Stimulated activated CD8-positive, alpha-beta memory T cell treated with anti-CD3 and anti-CD28 coated beads, Interleukin-12 subunit alpha, Interleukin-12 subunit beta, amount 100 ng/mL, for 24 hours (primary cell): Measurements from ENCODE around the gene GSTP1.
A peak's percentile ranks its signal among the peaks of the same experiment; 100 is the strongest.
"Not testable (repeated sequence)": the region's sequence is repeated elsewhere in the genome, so short reads cannot be mapped to it uniquely, and the experiment has no call there.

Source experiments
- DNase-seq: peaks from one replicate; pipeline ENCODE4 v3.0.0-alpha.2; 2020; ENCODE audit errors: extremely low read depth

GSTP1 gene

DNA sequence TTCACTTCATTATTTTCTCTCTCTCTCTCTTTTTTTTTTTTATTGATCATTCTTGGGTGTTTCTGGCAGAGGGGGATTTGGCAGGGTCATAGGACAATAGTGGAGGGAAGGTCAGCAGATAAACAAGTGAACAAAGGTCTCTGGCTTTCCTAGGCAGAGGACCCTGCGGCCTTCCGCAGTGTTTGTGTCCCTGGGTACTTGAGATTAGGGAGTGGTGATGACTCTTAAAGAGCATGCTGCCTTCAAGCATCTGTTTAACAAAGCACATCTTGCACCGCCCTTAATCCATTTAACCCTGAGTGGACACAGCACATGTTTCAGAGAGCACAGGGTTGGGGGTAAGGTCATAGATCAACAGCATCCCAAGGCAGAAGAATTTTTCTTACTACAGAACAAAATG is 13.8 kb downstream of the GSTP1 start:
- not testable (repeated sequence) for DNase-seq

DNA sequence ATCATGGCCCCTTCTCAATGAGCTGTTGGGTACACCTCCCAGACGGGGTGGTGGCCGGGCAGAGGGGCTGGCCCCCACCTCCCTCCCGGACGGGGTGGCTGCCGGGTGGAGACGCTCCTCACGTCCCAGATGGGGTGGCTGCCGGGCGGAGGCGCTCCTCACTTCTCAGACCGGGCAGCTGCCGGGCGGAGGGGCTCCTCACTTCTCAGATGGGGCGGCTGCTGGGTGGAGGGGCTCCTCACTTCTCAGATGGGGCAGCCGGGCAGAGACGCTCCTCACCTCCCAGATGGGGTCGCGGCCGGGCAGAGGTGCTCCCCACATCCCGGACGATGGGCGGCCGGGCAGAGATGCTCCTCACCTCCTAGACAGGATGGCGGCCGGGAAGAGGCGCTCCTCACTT is 14.4 kb downstream of the GSTP1 start:
- DNase-seq = not testable (repeated sequence)

DNA sequence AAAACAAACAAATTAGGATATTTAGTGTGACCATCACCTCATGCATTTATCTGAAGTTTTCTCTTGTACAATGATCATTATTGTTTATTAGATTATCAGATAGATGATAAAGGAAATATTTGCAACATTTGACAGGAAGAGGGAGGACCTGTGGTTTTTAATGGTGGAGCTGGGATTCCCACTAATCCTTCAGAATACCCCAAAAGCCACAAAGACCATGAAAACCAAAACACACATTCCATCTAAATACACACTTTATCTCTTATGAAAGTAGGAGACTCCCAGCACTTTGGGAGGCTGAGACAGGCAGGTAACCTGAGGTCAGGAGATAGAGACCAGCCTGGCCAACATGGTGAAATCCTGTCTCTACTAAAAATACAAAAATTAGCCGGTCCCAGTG is 15.5 kb downstream of the GSTP1 start:
- DNase-seq = no peak

DNA sequence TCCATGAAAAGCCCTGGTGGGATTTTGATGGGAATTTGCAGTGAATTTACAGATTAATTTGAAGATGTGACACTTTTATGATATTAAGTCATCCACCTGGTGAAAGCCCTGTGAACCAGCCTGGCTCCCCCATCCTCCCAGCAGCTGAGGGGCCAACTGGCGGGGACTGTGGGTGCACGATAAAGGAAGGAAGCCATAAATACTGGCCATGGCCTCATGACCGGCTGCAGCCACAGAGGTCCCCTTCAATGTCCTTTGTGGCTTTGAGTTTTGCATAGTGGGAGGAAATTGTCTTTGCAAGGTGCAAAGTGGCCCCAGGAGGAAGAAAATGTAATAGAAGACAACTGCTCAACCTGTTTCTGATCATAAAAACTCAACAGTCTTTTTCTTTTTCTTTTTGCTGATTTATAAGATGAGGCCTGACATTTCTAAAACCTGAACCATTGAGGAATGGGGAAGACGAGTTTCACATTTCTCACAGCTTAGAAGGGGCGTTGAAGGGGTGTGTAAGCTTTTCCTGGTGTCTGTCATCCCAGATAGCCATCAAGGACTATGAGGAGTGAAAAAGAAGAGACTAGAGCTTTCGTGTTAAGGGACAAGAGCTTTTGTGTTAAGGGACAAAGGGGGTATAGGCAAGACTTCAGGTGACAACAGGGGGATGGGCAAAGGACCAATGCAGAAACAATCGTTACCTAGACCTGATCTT is 16.9 kb downstream of the GSTP1 start:
- DNase-seq = no peak

DNA sequence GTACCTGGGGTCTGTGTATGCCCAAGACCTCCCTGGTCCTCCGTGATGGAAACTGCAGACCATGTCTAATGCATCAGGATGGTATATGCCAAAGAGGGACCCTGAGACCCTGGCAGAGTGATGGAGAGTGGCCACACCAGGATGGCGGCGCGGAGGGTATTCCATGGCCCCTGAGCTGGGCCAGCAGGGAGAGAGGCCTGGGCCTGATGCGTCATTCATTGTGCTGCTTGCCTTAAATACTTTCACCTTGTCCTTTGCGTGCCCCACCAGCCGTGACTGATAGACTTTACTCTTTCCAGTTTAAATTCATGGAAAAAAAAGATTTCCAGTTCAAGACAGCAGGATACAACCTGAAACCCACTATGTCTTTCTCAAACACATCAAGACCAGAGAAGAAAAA is 17.5 kb downstream of the GSTP1 start:
- DNase-seq = no peak

DNA sequence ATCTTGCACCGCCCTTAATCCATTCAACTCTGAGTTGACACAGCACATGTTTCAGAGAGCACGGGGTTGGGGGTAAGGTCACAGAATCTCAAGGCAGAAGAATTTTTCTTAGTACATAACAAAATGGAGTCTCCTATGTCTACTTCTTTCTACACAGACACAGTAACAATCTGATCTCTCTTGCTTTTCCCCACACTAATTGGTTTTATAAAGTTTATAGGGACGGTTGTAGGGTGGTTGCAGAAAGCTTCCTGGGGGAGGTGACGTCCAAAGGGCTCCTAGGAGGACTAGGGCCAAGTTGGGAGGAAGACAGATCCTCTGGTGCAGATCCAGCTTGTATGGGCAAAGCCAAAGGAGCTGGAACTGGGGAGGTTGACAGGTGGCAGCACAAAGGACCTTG is 20.5 kb downstream of the GSTP1 start:
- DNase-seq = not testable (repeated sequence)

DNA sequence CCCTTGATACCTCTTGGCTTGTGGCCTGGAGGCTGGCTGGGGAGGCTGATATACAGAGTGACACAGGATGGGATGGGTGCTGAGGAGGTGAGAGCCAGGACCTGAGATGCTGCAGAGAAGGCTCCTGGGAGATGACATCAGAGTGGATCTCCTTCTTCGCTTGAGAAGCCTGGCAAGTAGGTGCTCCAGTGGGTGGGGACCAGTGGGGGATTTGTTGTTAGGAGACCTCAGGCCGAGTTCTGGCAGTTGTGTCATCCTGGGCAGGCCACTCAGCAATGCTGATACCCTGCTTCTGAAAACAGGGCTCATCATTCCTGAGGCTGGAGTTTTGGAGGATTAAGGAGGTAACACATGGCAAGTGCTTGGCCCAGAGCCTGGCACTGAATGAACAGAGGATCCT is 21.2 kb downstream of the GSTP1 start:
- DNase-seq = no peak

DNA sequence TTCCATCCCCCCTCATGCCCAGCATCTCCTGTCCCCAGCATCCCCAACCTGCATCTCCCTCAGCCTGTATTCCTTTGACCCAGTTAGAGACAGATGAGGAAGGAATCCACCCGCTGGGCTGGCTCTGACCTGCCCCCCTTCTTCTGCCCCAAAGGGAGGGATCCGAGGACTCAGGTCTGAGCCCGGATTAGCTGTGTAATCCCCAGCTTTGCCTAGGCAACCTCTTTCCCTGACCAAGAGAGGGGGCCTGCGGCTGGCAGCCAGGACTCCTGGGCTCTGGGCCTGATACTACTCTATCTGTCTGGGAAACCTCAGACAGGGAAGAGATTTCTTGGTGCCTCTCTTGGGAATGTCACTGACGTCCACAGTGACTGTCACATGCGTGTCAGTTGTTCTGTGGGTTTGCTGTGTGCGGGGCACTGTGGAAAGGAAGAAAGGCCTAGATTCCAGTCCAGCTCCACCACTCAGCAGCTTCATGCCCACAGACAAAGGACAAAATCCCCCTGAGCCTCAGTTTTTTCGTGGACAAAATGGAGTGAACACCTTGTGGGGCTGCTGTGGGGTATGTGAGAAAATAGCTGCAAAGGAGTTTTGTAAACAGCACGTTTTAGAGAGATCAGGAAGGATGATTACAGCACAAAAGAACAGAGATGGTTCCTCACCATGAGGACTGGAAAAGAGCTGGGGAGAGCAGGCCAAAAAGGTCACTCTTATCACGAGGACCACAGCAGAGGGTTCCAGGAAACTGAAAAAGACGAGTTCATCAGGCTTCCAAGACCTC is 21.8 kb downstream of the GSTP1 start:
- DNase-seq = no peak

DNA sequence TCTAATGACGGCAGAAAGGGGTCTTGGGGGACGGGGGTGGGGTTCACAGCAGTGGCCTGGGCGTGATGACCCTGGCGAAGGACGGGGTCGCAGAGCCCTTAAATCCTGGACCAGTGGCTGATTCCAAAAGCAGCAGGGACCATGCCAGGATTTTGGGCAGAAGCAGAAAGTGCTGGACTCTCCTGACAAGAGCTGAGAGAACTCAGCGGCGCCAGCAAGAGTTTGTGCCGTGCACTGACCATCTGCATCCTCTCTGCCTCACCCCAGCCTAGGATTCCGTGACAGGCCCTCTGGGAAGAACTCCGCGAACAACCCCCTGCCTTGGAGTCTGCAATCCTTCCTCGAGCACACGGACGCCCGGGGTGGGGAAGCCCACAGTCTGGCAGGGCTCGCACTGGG is 22.5 kb downstream of the GSTP1 start:
- no peak for DNase-seq

DNA sequence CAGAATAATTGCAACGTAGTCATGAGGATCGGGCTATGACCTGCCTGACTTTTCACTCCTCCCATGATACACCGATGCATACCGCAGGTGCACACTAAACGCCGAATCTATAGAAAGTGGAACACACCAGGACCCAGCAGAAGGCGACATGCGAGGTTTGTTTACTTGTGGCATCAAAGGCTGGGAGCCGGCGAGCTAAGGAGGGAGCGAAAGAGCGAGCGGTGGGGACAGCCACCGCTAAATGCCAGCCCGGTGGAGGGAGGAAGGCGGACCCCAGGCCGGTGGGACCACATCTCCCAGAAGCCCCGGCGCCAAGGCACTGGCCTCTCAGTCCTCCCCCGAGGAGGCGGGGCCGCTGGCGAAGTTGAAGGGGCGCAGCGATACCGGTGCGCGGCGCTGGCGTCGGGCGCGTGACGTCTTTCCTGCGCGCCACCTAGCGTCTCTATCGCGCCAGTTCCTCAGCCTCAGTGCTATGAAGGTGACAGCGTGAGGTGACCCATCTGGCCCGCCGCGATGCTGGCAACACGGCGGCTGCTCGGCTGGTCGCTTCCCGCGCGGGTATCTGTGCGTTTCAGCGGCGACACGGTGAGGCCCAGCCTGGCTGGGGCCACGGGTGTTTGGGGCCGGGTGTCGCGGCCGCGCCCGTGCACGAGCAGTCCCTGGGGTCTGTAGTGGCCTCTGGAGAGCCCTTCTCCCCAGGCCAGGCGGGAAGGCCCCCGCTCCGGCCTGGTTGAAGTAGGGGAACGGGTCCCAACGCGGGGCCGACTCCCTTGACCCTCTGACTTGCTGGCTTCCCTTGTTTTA is 23.1 kb downstream of the GSTP1 start, which contains the start of gene NDUFV1:
NDUFV1 (plus strand) TSS at position 445 of the 804 bp plus-strand sequence; CDS start at position 514, 69 bp downstream.
- peak; percentile 95 for DNase-seq

DNA sequence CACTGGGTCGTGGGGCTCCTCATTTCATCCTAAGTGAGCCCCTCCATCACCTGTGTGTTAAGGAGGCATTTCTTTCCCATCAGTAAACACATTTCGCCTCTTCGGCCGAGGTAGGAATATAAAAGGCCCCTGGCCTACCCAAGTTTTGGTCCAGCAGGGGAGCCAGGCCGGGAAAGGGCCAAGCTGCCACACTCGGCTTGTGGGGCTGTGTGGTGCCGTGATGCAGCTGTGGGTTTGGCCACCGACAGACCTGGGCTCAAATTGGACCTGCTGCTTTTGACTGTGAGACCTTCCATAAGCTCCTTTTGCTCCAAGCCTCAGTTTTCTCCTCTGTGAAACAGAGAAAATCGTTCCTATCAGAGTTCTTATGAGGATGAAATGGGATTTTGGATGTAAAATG is 23.9 kb downstream of the GSTP1 start:
- no peak for DNase-seq

DNA sequence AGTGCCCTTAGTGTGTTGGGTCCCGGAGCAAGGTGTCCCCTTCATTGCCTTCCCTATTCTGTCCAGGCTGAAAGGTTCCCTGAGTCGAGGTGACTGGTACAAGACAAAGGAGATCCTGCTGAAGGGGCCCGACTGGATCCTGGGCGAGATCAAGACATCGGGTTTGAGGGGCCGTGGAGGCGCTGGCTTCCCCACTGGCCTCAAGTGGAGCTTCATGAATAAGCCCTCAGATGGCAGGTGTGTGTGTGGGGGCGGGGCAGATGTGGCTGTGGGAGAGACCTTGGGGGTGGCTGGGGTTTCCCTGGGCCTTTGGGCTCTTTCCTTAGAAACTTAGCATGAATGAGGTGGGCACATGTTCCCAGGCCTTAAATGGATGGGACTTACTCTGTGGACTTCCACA is 24.9 kb downstream of the GSTP1 start:
- no peak for DNase-seq

DNA sequence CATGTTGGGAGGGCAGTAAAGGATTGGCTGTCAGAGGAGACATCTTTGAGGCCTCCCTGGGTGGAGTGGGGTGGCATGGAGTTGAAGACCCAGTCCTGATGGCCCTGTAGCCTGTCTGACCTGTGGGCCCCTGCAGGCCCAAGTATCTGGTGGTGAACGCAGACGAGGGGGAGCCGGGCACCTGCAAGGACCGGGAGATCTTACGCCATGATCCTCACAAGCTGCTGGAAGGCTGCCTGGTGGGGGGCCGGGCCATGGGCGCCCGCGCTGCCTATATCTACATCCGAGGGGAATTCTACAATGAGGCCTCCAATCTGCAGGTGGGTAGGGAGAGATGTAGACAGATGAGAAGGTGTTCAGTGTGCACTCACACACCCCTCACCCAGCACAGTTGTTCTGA is 25.7 kb downstream of the GSTP1 start:
- DNase-seq = no peak

DNA sequence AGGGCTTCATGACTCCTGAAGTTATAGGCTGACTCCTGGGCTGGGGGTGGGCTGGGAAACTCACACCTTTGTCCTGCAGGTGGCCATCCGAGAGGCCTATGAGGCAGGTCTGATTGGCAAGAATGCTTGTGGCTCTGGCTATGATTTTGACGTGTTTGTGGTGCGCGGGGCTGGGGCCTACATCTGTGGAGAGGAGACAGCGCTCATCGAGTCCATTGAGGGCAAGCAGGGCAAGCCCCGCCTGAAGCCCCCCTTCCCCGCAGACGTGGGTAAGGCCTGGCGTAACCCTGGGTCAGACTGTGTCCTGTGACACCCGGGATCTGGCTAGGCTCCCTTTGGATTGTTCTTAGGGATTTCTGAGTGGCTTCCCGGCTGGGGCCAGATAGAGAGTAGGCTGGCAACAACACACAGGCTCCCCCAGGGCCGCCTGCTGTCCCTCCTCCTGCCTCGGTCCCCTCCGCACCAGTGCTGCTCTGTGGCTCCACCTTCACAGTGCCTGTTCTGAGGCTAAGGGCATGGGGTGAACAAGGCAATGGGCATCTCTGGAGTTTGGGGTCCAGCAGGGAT is 26.8 kb downstream of the GSTP1 start:
- DNase-seq = no peak

DNA sequence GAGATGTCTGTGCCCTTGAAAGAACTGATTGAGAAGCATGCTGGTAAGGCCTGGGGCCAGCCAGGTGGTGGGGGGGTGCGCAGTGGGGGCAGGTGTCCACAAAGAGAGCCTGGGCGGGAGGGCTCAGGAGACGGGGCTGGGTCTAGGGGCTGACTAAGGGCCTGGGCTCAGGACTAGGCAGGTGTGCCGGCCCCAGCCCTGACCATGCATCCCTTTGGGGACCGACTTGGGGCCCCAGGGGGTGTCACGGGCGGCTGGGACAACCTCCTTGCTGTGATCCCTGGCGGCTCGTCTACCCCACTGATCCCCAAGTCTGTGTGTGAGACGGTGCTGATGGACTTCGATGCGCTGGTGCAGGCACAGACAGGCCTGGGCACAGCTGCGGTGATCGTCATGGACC is 27.6 kb downstream of the GSTP1 start:
- no peak for DNase-seq

DNA sequence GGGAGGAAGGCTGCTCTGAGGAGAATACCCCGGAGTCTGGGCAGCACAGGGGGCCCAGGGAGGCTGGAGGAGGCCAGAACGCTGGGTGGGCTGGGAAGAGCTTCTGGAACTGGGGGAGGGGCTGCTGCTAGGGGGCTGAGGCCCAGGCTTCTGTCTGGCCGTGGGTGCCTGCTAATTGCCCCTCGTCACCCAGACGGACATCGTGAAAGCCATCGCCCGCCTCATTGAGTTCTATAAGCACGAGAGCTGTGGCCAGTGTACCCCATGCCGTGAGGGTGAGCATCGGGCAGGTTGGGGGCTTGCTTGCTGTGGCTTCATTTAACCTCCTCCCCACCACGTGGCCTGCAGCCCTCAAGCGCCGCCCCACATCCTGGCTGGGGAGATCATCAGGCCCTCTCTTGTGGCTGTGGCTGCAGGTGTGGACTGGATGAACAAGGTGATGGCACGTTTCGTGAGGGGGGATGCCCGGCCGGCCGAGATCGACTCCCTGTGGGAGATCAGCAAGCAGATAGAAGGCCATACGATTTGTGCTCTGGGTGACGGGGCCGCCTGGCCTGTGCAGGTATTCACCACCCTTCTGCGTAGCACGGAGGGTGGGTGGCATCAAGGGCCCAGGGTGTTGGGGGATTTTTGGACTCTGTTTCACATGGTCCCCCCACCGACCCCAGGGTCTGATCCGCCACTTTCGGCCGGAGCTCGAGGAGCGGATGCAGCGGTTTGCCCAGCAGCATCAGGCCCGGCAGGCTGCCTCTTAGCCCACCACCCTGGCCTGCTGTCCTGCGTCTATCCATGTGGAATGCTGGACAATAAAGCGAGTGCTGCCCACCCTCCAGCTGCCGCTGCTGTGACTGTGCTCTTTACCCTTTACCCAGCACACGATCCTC is 28.3 kb downstream of the GSTP1 start:
- DNase-seq = no peak

DNA sequence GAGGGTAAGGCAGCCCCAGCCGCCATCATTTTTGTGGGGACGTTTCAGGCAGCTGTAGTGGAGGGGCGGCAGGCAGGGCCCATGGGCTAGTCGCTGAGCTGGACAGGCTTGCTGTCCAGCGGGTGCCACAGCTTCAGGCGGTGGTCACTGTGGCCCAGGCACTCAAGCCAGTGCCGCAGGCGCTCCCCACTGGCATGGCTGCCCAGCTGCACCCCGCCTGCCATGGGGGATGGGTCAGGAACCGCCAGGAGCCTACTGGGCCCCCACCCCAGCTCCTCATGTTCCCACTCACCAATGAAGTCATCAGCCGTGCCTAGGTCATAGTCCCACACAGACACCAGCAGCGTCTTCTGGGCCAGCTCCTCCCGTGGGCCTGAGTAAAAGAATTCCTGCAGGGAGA is 29.1 kb downstream of the GSTP1 start:
- no peak for DNase-seq

DNA sequence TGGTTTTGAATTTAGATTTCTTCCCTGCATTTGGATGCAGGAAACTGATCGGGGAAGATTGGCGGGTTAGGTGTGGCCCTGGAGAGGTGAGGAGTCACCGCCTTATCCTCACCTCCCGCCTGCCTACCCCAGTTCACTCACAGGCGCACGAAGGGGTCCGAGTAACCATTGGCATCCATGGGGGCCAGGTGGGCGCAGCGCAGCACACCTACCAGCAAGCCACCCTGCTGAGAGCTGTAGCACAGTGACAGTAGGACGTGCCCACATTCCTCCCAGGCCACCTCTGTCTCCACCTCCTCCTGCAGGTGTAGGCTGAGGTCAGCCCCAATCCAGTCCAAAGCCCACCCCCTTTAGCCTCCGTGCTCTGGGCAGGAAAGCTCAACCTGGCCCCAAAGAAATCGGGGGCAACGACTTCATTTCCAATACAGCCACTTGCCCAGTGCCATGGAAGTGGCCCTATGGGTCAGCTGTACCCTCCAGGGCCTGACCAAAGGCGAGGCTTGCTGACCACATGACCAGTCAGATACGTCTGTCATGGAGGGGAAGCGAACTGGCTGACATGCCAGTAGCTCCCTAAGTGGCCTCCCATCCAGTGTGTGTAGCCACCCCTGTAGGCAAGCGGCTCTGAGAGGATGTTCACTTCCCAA is 29.8 kb downstream of the GSTP1 start:
- DNase-seq = no peak

DNA sequence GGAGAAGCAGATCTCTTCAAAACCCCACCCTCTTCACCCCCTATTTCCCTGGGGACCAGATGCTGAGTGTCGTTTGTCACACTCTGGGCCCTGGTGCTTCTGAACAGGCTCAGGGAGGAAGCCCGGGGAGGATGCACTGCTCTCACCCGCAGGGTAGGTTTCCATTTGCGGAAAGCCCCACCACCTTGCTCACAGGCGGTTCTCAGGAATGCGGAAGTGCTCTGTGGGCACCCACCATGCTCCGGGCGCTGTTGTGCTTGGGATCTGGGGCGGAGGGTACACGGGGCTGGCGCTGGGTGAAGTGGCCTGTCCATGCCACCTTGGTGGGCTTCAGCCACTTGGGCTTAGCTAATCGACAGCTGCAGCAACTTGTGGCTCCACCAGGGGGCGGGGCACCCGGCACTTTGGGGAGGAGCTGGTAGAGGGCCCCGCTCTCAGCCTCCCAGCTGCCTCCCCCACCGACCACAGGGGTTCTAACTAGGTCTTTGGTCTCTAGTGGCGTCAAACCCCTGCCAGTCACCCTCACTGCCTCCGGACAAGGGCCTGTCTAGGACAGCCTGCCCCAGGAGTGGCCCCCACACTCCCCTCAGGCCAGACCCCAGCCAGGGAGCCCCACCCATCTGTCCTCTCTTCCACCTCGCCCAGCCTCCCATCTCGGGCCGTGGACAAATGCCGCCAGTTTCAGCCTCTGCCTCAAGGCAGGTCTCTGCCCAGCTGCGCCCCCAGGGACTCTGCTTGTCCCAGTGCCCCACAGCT is 30.5 kb downstream of the GSTP1 start:
- DNase-seq = peak; percentile 65
